ENCODE data around the gene CDK14.
A peak's percentile ranks its signal among the peaks of the same experiment; 100 is the strongest.
"Not testable (repeated sequence)": the region's sequence is repeated elsewhere in the genome, so short reads cannot be mapped to it uniquely, and the experiment has no call there.

The CDK14 gene

GRCh38 chr7:90723866-90724265, 127.7 kb downstream of the CDK14 start:
- no peak for DNase-seq

- DNase-seq, result no peak
These were observed 130.0 kb downstream of the CDK14 start for GRCh38 chr7:90726120-90726519.

- DNase-seq, result peak; percentile 78
These were observed 130.5 kb downstream of the CDK14 start for GRCh38 chr7:90726623-90727022.

- DNase-seq, result no peak
These were observed 131.3 kb downstream of the CDK14 start for GRCh38 chr7:90727412-90727811.

DNA sequence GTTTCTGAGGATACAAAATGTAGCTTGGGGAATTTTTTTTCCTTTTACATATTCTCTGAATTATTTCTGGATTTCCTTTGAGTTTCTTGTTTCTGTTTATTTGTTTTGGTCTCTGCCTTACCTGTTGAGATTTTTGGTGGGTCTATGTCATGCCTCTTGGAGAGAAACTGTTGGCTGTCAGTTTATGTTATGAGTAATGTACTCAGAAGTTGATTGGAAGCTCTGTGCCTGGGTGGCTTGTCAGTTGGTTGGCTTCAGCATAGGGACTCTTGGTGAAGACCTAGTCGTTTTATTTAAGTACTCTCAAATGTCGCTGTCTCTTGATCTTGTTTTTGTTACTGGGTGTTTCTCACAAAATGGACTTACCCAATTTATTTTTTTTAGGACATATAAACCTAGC, 132.4 kb downstream of the CDK14 start:
- DNase-seq, result no peak

DNA sequence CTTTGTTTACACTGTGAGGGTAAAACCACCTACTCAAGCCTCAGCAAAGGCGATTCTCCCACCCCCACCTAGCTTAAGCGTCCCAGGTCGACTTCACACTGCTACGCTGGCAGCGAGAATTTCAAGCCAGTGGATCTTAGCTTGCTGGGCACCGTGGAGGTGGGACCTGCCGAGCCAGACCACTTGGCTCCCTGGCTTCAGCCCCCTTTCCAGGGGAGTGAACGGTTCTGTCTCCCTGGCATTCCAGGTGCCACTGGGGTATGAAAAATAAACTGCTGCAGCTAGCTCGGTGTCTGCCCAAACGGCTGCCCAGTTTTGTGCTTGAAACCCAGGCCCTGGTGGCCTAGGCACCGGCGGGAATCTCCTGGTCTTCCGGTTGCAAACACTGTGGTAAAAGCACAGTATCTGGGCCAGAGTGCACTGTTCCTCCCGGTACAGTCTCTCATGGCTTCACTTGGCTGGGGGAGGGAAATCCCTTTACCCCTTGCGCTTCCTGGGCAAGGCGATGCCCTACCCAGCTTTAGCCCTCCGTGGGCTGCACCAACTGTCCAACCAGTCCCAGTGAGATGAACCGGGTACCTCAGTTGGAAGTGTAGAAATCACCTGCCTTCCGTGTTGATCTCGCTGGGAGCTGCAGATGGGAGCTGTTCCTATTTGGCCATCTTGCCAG, 139.6 kb downstream of the CDK14 start:
- not testable (repeated sequence) for DNase-seq

DNA sequence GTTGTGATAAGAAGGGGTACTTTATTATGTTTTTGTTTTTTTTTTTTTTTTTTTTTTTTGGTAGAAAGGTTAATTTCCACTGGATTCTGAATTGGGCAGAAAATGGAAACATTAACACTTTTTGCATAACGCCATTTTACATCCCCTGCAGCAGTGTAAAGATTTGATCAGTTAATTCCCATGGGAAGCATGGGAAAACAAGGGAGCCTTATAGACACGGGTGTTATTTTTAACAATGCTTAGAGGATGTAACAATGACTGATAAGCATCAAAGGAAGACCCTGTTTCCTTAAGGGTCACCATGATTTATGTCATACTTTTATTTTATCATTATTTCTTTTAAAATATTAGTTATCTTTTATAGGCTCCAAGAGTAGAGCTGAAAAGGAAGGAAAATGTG, 140.2 kb downstream of the CDK14 start:
- DNase-seq, result no peak

- no peak for DNase-seq
These were observed 141.1 kb downstream of the CDK14 start for GRCh38 chr7:90736968-90737939.

- peak; percentile 75 for DNase-seq
These were observed 142.1 kb downstream of the CDK14 start for GRCh38 chr7:90738249-90738648.

DNA sequence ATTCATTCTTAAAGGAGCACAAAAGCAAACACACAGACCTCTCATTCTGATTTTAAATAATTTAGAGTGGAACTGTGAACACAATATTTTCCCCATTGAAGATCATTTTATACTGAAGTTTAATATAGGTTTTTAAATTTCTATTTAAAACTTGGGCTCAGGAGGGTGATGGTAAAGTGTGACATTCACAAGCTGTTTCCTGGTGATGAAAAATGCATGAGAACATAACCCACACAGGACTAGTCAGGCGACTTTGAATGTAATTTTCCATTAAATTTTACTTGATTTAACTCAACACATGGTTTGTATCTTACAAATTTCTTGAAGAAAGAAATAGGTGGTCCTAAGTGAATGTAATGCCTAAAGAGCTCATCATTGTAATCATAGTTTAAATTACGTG, 143.6 kb downstream of the CDK14 start:
- no peak for DNase-seq

- DNase-seq, result no peak
These were observed 144.3 kb downstream of the CDK14 start for GRCh38 chr7:90740386-90740785.

- no peak for DNase-seq
These were observed 147.5 kb downstream of the CDK14 start for GRCh38 chr7:90743626-90744025.

DNA sequence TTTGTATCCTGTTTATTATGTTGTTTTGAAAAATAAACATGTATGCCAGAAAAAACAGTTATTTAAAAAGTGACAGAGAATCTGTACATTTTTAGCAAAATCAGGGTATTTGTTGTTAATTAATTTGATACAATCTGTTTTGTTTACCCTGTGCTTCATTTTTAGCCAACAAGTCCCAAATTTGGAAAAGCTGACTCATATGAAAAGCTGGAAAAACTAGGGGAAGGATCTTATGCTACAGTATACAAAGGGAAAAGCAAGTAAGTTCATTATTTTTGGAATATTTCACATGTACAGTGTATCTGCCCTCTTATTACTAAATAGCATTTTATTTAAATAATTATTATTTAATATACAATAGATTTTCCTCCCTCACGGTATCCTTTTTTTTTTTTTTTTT, 151.4 kb downstream of the CDK14 start:
- no peak for DNase-seq

GRCh38 chr7:90749262-90749661, 153.1 kb downstream of the CDK14 start:
- peak; percentile 54 for DNase-seq

DNA sequence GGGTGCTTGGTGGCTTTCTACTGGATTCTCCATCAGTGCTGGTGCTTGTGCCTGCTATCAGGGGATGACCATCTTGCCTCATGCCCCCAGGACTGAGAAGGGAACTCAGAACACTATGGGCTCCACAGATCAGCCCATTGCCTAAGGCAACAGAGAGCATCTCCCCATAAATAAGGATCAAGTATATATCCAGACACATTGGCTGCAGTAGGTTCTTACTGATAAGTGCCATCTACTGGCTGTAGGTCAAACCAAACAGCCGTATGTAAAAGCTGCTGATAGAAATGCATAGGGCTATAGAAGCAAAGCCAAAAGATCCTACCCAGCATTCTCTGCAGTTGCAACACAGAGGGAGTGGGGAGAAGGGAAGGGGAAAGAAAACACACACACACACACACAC, 153.7 kb downstream of the CDK14 start:
- peak; percentile 49 for DNase-seq

DNA sequence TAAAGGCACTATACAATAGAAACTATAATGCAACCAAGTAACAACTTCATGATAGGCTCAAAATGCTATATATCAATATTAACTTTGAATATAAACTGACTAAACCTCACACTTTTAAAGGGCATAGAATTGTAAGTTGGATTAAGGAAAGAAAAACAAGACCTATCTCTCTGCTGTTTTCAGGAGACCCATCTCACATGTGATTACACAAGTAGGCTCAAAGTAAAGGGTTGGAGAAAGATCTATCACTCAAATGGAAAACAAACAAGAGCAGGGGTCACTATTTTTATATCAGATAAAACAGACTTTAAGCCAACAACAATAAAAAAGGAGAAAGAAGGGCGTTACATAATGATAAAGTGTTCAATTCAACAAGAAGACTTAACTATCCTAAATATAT, 155.5 kb downstream of the CDK14 start:
- DNase-seq, result no peak

- DNase-seq, result no peak
These were observed 155.9 kb downstream of the CDK14 start for GRCh38 chr7:90752051-90752450.

DNA sequence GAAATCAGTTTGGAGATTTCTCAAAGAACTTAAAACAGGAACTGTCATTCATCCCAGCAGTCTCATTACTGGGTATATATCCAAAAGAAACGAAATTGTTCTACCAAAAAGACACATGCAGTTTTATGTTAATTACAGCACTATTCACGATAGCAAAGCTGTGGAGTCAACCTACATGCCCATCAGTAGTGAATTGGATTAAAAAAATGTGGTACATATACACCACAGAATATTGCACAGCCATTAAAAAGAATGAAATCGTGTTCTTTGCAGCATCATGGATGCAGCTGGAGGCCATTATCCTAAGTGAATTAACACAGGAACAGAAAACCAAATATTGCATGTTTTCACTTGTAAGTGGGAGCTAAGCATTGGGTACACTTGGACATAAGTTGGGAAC, 158.9 kb downstream of the CDK14 start:
- DNase-seq, result no peak

- no peak for DNase-seq
These were observed 160.2 kb downstream of the CDK14 start for GRCh38 chr7:90756366-90756765.

DNA sequence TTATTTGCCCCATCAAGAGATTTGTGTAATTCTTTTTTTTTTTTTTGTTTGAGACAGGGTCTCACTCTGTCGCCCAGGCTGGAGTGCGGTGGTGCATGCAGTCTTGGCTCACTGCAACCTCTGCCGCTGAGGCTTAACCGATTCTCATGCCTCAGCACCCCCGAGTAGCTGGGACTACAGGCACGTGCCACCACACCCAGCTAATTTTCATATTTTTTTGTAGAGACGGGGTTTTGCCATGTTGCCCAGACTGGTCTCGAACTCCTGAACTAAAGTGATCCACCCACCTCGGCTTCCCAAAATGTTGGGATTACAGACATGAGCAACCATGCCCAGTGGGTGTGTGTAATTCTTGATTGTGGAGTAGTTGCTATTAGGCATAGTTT, 161.4 kb downstream of the CDK14 start:
- DNase-seq, result not testable (repeated sequence)

DNA sequence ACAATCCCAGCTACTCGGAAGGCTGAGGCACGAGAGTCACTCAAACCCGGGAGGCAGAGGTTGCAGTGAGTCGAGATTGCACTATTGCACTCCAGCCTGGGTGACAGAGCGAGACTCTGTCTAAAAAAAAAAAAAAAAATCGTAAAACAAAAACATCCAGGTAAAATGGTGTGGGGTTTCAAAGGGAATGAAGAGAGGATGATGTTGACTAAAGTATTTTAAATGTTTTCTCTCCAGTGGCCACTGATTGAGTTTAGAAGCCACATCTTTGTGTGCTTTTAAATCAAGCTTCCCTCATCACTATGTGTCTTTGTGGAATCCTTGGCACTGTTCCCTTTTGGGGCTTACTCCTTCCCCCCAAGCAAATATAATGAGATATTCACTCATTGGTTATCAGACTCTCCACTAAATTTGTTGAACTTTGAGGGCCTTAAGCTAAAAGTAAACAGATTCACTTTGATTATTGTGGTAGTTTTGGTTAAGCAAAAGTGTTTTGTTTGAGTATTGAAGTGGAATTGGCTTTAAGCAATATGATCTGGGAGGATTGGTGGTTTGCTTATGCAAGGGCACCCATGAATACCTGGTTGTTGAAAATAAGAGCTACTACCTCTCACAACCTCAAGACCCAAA, 162.9 kb downstream of the CDK14 start:
- DNase-seq, result no peak

- DNase-seq, result no peak
These were observed 163.6 kb downstream of the CDK14 start for GRCh38 chr7:90759710-90760109.

GRCh38 chr7:90760892-90761291, 164.8 kb downstream of the CDK14 start:
- no peak for DNase-seq

DNA sequence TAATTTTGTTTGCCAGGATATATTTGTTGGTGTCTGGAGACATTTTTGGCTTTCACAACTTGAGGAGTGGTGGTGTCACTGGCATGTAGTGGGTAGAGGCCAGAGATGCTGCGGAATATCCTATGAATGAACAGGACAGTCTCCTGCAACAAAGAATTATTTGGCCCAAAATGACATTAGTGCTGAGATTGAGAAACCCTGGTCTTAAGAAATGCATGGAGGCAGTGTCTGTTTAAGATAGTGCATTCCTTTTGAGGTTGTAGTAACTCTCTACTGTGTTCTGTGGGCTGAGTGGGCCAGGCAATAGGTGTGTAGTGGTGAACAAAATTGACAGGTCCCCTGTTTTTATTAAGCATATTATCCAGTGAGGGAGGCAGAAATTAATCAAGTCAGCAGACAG, 165.5 kb downstream of the CDK14 start:
- DNase-seq, result no peak
